ENCODE measurements around the gene EIF5.

GRCh38 chr14:103310576-103311095, 23.4 kb upstream of the EIF5 start:
- no peak for TF ChIP-seq CTCF (conservative IDR thresholded peaks at IDR 0.05; ENCODE audit: low read length)
- TF ChIP-seq EZH2phosphoT487 (IDR thresholded peaks at IDR 0.05; ENCODE audit: borderline replicate concordance, low read depth, low read length): no peak

Data from OCI-LY7 (cell line).